ENCODE data around the gene CBLC.
"Not testable (repeated sequence)": the region's sequence is repeated elsewhere in the genome, so short reads cannot be mapped to it uniquely, and the experiment has no call there.

CBLC gene

DNA sequence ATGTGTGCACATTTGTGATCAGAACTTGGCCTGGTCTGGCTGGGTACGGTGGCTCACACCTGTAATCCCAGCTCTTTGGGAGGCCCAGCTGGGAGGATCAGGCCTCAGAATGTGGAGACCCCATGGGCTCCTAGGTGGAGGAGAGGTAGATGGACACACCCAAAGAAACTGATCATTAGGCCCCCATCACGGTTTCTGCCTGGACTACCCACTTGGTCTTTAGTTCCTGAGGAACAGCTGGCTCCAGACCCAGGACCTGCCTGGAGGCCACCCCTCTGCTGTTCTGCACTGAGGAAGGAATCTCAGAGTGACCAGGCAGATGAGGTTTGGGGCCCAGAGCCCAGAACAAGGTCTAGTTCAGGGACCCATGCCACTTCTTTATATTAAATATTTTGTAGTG lies 1.5 kb downstream of the CBLC start:
- Histone ChIP-seq H3K4me3 (ENCODE audit: insufficient read length, low read depth) (no peak overlapping the region), H3K4me1 (ENCODE audit: insufficient read depth, insufficient read length) (no peaks in the 10 kb centered on the region), H3K9ac (ENCODE audit: insufficient read length, low read depth) (no peak overlapping the region), H3K9me3 (ENCODE audit: insufficient read depth, low read length) (no peaks in the 10 kb centered on the region), H3K27me3 (ENCODE audit: insufficient read depth, insufficient read length) (no peaks in the 10 kb centered on the region), H3K36me3 (ENCODE audit: insufficient read depth, insufficient read length, low read length) (no peaks in the 10 kb centered on the region)
- DNase-seq (ENCODE audit: low read depth, low spot score) = no peak
- no peak for TF ChIP-seq ZNF274 (IDR thresholded peaks at IDR 0.05; ENCODE audit: low read depth, low read length)
- TF ChIP-seq YY1 (IDR thresholded peaks at IDR 0.05; ENCODE audit: insufficient read depth, insufficient read length) = no peak
- no peak for TF ChIP-seq SUZ12 (IDR thresholded peaks at IDR 0.05; ENCODE audit: extremely low read depth, insufficient read depth, insufficient read length)

DNA sequence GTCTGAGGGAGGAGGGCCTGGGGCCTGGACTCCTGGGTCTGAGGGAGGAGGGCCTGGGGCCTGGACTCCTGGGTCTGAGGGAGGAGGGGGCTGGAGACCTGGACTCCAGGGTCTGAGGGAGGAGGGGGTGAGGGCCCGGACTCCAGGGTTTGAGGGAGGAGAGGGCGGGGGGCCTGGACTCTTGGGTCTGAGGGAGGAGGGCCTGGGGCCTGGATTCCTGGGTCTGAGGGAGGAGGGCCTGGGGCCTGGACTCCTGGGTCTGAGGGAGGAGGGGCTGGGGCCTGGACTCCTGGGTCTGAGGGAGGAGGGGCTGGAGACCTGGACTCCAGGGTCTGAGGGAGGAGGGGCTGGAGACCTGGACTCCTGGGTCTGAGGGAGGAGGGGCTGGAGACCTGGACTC lies 4.0 kb downstream of the CBLC start:
- not testable (repeated sequence) for H3K36me3 ChIP-seq (ENCODE audit: insufficient read depth, insufficient read length, low read length); H3K9ac ChIP-seq (ENCODE audit: insufficient read length, low read depth); H3K27me3 ChIP-seq (ENCODE audit: insufficient read depth, insufficient read length); H3K9me3 ChIP-seq (ENCODE audit: insufficient read depth, low read length); DNase-seq (ENCODE audit: low read depth, low spot score); H3K4me1 ChIP-seq (ENCODE audit: insufficient read depth, insufficient read length); H3K4me3 ChIP-seq (ENCODE audit: insufficient read length, low read depth)

DNA sequence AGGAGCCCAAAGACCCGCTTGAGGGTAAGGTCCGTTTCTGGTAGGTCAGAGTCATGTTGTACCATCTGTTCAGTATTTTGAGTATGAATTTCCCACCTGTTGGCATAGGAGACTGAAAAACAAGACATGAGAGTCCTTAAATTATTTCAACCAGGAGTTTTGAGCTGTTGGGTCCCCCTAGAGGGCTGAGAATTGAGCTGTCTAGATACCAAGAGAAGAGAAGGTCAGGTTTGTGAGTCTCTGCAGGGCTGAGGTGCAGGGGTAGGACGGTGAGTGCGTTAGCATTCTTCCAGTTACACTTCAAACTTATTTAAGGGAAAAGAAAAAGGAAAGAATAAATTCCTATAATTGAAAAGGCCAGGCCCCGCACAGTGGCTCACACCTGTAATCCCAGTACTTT lies 5.0 kb downstream of the CBLC start:
- DNase-seq (ENCODE audit: low read depth, low spot score) = no peak
- no peak for TF ChIP-seq YY1 (IDR thresholded peaks at IDR 0.05; ENCODE audit: insufficient read depth, insufficient read length)
- no peaks in the 10 kb centered on the region for H3K36me3 ChIP-seq (ENCODE audit: insufficient read depth, insufficient read length, low read length)

DNA sequence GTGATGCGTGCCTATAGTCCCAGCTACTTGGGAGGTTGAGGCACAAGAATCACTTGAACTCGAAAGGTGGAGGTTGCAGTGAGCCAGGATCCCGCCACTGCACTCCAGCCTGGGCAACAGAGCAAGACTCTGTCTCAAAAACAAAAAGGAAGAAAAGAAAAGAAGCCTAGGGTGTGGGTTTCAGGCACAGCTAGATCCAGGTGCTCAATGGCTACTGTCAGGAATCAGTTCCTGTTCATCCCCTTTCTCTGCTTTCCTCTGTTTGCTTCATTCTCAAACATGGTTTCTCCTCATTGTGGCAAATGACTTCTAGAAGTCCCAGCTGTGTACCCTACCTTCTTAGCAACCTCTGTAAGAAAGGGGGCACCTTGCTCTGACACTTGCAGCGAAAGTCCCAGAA lies 5.9 kb downstream of the CBLC start:
- Histone ChIP-seq H3K9me3 (ENCODE audit: insufficient read depth, low read length) (no peaks in the 10 kb centered on the region), H3K27me3 (ENCODE audit: insufficient read depth, insufficient read length) (no peaks in the 10 kb centered on the region), H3K4me3 (ENCODE audit: insufficient read length, low read depth) (no peak overlapping the region), H3K4me1 (ENCODE audit: insufficient read depth, insufficient read length) (no peaks in the 10 kb centered on the region), H3K9ac (ENCODE audit: insufficient read length, low read depth) (no peak overlapping the region), H3K36me3 (ENCODE audit: insufficient read depth, insufficient read length, low read length) (no peaks in the 10 kb centered on the region)
- no peak for TF ChIP-seq YY1 (IDR thresholded peaks at IDR 0.05; ENCODE audit: insufficient read depth, insufficient read length)
- no peak for TF ChIP-seq ZNF274 (IDR thresholded peaks at IDR 0.05; ENCODE audit: low read depth, low read length)
- no peak for TF ChIP-seq SUZ12 (IDR thresholded peaks at IDR 0.05; ENCODE audit: extremely low read depth, insufficient read depth, insufficient read length)
- DNase-seq (ENCODE audit: low read depth, low spot score) = no peak

More for the DNA sequence above, 5.0 kb downstream of the CBLC start:
- Histone ChIP-seq H3K4me1 (ENCODE audit: insufficient read depth, insufficient read length) (no peaks in the 10 kb centered on the region), H3K9ac (ENCODE audit: insufficient read length, low read depth) (no peak overlapping the region), H3K27me3 (ENCODE audit: insufficient read depth, insufficient read length) (no peaks in the 10 kb centered on the region), H3K9me3 (ENCODE audit: insufficient read depth, low read length) (no peaks in the 10 kb centered on the region), H3K4me3 (ENCODE audit: insufficient read length, low read depth) (no peak overlapping the region)

DNA sequence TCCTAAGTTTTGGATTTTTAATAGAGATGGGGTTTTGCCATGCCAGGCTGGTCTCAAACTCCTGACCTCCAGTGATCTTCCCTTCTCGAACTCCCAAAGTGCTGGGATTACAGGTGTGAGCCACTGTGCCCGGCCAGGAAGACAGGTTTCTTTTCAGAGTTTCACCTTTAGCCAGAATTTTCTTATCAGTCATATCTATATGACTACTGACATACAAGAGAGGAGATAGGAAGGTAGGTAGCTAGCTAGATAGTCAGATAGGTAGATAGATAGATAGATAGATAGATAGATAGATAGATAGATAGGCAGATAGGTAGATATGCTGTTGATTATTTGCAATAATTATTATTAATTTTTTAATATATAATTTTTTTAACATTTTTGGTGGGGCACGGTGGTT lies 7.6 kb downstream of the CBLC start:
- no peak overlapping the region for H3K9ac ChIP-seq (ENCODE audit: insufficient read length, low read depth)
- H3K9me3 ChIP-seq (ENCODE audit: insufficient read depth, low read length) = no peaks in the 10 kb centered on the region
- no peak overlapping the region for H3K4me3 ChIP-seq (ENCODE audit: insufficient read length, low read depth)
- H3K4me1 ChIP-seq (ENCODE audit: insufficient read depth, insufficient read length) = no peaks in the 10 kb centered on the region
- no peak for DNase-seq (ENCODE audit: low read depth, low spot score)
- H3K36me3 ChIP-seq (ENCODE audit: insufficient read depth, insufficient read length, low read length) = no peaks in the 10 kb centered on the region
- TF ChIP-seq YY1 (IDR thresholded peaks at IDR 0.05; ENCODE audit: insufficient read depth, insufficient read length) (no peak), SUZ12 (IDR thresholded peaks at IDR 0.05; ENCODE audit: extremely low read depth, insufficient read depth, insufficient read length) (no peak), ZNF274 (IDR thresholded peaks at IDR 0.05; ENCODE audit: low read depth, low read length) (no peak)
- no peaks in the 10 kb centered on the region for H3K27me3 ChIP-seq (ENCODE audit: insufficient read depth, insufficient read length)

DNA sequence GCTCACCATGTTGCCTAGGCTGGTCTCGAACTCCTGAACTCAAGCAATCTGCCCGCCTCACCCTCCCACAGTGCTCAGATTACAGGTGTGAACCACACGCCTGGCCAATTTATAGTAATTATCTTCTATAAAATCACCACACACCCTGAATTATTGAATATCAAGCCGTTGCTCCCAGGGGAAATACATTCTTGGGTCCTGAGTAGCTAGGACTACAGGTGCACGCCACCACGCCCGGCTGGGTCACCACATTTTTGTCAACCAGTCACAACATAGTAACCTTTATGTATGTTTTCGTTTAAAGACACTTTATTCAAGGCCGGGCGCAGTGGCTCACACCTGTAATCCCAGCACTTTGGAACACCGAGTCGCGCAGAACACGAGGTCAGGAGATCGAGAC lies 8.3 kb downstream of the CBLC start:
- TF ChIP-seq ZNF274 (IDR thresholded peaks at IDR 0.05; ENCODE audit: low read depth, low read length) (no peak), YY1 (IDR thresholded peaks at IDR 0.05; ENCODE audit: insufficient read depth, insufficient read length) (no peak), SUZ12 (IDR thresholded peaks at IDR 0.05; ENCODE audit: extremely low read depth, insufficient read depth, insufficient read length) (no peak)
- Histone ChIP-seq H3K9ac (ENCODE audit: insufficient read length, low read depth) (no peak overlapping the region), H3K9me3 (ENCODE audit: insufficient read depth, low read length) (no peaks in the 10 kb centered on the region), H3K36me3 (ENCODE audit: insufficient read depth, insufficient read length, low read length) (no peaks in the 10 kb centered on the region), H3K4me1 (ENCODE audit: insufficient read depth, insufficient read length) (no peaks in the 10 kb centered on the region), H3K4me3 (ENCODE audit: insufficient read length, low read depth) (no peak overlapping the region), H3K27me3 (ENCODE audit: insufficient read depth, insufficient read length) (no peaks in the 10 kb centered on the region)
- no peak for DNase-seq (ENCODE audit: low read depth, low spot score)

DNA sequence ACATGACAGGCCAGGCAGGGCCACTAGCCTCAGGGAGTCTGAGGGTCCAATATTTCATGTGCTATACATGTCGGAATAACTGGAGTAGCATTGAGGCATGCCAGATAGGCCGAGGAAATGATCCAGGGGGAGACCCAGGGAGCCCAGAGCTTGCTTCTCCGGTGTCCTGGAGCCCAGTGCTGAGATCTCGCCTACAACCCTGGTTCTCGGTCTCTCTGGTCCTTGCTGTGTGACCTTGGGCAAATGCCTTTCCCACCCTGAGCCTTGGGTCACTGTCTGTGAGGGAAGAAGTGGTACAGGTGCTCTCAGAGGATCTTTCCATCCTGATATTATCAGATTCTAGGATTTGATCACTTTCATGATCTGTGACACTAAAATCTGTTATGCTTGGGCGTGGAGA lies 11.3 kb downstream of the CBLC start:
- no peak overlapping the region for H3K4me3 ChIP-seq (ENCODE audit: insufficient read length, low read depth)
- H3K36me3 ChIP-seq (ENCODE audit: insufficient read depth, insufficient read length, low read length) = no peaks in the 10 kb centered on the region
- TF ChIP-seq YY1 (IDR thresholded peaks at IDR 0.05; ENCODE audit: insufficient read depth, insufficient read length) = no peak
- TF ChIP-seq ZNF274 (IDR thresholded peaks at IDR 0.05; ENCODE audit: low read depth, low read length) = no peak
- no peak for TF ChIP-seq SUZ12 (IDR thresholded peaks at IDR 0.05; ENCODE audit: extremely low read depth, insufficient read depth, insufficient read length)
- no peak for DNase-seq (ENCODE audit: low read depth, low spot score)
- H3K9ac ChIP-seq (ENCODE audit: insufficient read length, low read depth) = no peak overlapping the region
- no peaks in the 10 kb centered on the region for H3K4me1 ChIP-seq (ENCODE audit: insufficient read depth, insufficient read length)
- no peaks in the 10 kb centered on the region for H3K9me3 ChIP-seq (ENCODE audit: insufficient read depth, low read length)
- no peaks in the 10 kb centered on the region for H3K27me3 ChIP-seq (ENCODE audit: insufficient read depth, insufficient read length)

DNA sequence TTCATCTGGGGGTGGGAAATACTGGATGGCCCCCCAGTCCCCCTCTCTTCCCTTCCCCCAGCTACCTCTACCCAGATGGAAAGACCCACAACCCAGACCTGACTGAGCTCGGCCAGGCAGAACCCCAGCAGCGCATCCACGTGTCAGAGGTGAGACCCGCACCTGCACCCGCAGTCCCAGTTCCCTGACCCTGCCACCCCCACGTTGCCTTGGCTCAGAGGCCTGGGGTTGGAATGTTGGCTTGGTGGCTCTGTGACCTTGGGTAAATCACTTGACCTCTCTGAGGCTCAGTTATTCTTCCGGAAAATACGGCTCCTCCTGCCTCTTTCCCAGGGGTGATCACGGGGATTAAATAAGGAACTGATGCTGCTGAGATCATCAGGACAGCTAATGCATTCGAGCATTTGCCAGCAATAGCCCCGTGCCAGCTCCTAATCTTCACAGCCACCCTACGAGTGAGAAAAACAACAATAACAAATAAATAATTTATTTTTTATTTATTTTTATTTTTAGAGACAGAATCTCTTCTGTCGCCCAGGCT lies 12.3 kb downstream of the CBLC start:
- Histone ChIP-seq H3K9ac (ENCODE audit: insufficient read length, low read depth) (no peak overlapping the region), H3K27me3 (ENCODE audit: insufficient read depth, insufficient read length) (no peaks in the 10 kb centered on the region), H3K36me3 (ENCODE audit: insufficient read depth, insufficient read length, low read length) (no peaks in the 10 kb centered on the region), H3K4me1 (ENCODE audit: insufficient read depth, insufficient read length) (no peaks in the 10 kb centered on the region), H3K4me3 (ENCODE audit: insufficient read length, low read depth) (no peak overlapping the region), H3K9me3 (ENCODE audit: insufficient read depth, low read length) (no peaks in the 10 kb centered on the region)
- DNase-seq (ENCODE audit: low read depth, low spot score) = no peak
- TF ChIP-seq YY1 (IDR thresholded peaks at IDR 0.05; ENCODE audit: insufficient read depth, insufficient read length) (no peak), ZNF274 (IDR thresholded peaks at IDR 0.05; ENCODE audit: low read depth, low read length) (no peak), SUZ12 (IDR thresholded peaks at IDR 0.05; ENCODE audit: extremely low read depth, insufficient read depth, insufficient read length) (no peak)

Data from NT2/D1 (cell line).